Esophagus muscularis mucosa (tissue), 4 donors: ENCODE data around the gene LRRC71.

Experiments used
- EP300 ChIP-seq: sonication (generic); formaldehyde crosslinking; IDR thresholded peaks from one replicate; pipeline ENCODE4 v1.6.1; 2017; ENCODE audit warnings: antibody characterized with exemption
- POLR2A ChIP-seq: fragments of 450-650 bp; IDR thresholded peaks from one replicate; pipeline ENCODE4 v1.6.1; 2017; ENCODE audit warnings: antibody characterized with exemption, moderate library complexity, mild to moderate bottlenecking, low read depth
- TF ChIP-seq, protein P1 (sequence below), 3 experiments: fragments of 200-600 bp in 2 of 3; fragments of 450-650 bp in 1 of 3; sonication (generic) in 2 of 3; IDR thresholded peaks; one replicate each; pipeline ENCODE4 v1.5.1; 2017 to 2019; ENCODE audit warnings: antibody characterized with exemption in 3 of 3, mild to moderate bottlenecking in 2 of 3, moderate library complexity in 1 of 3

DNA sequence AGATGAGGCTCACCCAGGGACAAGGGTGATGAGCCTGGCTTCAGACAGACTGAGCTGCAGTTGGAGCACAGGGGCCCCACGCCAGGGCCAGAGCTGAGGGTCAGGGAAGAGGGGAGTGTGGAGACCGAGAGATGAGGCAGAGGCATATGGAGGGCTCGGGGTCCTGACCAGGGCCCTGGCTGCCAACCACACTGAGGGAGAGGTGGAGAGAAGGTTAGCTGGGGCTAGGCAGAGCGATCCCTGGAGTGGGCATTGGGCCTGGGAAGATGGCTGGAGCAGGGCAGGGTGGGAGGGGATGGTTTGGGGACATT is 18.9 kb upstream of the LRRC71 start:
- no peak for TF ChIP-seq POLR2A
- TF ChIP-seq, protein P1, sequence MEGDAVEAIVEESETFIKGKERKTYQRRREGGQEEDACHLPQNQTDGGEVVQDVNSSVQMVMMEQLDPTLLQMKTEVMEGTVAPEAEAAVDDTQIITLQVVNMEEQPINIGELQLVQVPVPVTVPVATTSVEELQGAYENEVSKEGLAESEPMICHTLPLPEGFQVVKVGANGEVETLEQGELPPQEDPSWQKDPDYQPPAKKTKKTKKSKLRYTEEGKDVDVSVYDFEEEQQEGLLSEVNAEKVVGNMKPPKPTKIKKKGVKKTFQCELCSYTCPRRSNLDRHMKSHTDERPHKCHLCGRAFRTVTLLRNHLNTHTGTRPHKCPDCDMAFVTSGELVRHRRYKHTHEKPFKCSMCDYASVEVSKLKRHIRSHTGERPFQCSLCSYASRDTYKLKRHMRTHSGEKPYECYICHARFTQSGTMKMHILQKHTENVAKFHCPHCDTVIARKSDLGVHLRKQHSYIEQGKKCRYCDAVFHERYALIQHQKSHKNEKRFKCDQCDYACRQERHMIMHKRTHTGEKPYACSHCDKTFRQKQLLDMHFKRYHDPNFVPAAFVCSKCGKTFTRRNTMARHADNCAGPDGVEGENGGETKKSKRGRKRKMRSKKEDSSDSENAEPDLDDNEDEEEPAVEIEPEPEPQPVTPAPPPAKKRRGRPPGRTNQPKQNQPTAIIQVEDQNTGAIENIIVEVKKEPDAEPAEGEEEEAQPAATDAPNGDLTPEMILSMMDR (IDR thresholded peaks at IDR 0.05): no peak
- TF ChIP-seq EP300: no peak
